ENCODE results near the gene APBB1.

GRCh38 chr11:6404342-6405051, 14.4 kb downstream of the APBB1 start:
- TF ChIP-seq, protein P1, sequence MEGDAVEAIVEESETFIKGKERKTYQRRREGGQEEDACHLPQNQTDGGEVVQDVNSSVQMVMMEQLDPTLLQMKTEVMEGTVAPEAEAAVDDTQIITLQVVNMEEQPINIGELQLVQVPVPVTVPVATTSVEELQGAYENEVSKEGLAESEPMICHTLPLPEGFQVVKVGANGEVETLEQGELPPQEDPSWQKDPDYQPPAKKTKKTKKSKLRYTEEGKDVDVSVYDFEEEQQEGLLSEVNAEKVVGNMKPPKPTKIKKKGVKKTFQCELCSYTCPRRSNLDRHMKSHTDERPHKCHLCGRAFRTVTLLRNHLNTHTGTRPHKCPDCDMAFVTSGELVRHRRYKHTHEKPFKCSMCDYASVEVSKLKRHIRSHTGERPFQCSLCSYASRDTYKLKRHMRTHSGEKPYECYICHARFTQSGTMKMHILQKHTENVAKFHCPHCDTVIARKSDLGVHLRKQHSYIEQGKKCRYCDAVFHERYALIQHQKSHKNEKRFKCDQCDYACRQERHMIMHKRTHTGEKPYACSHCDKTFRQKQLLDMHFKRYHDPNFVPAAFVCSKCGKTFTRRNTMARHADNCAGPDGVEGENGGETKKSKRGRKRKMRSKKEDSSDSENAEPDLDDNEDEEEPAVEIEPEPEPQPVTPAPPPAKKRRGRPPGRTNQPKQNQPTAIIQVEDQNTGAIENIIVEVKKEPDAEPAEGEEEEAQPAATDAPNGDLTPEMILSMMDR (IDR thresholded peaks at IDR 0.05): no peak
- no peak for TF ChIP-seq POLR2A (IDR thresholded peaks at IDR 0.05)
